ENCODE measurements around the gene ADAMTS8. TPM values are rescaled to one million over a fixed set of nuclear protein-coding genes. Genes with fewer than 3 reads are reported as not detected.
A peak's percentile ranks its signal among the peaks of the same experiment; 100 is the strongest.

The ADAMTS8 gene
- total RNA-seq, 1 donor, result not detected

GRCh38 chr11:130476200-130476921 lies 48.0 kb upstream of the ADAMTS8 start:
- no peaks in the 10 kb centered on the region for H3K27me3 ChIP-seq (ENCODE audit: insufficient read depth, low read length)
- H3K4me3 ChIP-seq (ENCODE audit: insufficient read depth, low read length), result no peak overlapping the region
- DNase-seq (ENCODE audit: insufficient read length, low spot score, missing footprints), result peak; percentile 67
- no peak overlapping the region for H3K4me2 ChIP-seq (ENCODE audit: insufficient read depth, low read length)
- H3K4me1 ChIP-seq (ENCODE audit: insufficient read depth, low read length), result peaks cover 45% of the 10 kb centered on the region
- H3K27ac ChIP-seq (ENCODE audit: low read depth, low read length), result no peak overlapping the region
- no peaks in the 10 kb centered on the region for H4K20me1 ChIP-seq (ENCODE audit: insufficient read depth, low read length)
- H3K36me3 ChIP-seq (ENCODE audit: insufficient read depth, low read length), result no peaks in the 10 kb centered on the region
- no peak for TF ChIP-seq CTCF (IDR thresholded peaks at IDR 0.05; ENCODE audit: extremely low read depth, low read depth, low read length)
- no peaks in the 10 kb centered on the region for H3K79me2 ChIP-seq (ENCODE audit: insufficient read depth, low read length)
- no peaks in the 10 kb centered on the region for H3K9me3 ChIP-seq (ENCODE audit: low read depth, low read length)
- no peak overlapping the region for H2AFZ ChIP-seq (ENCODE audit: low read length)

GRCh38 chr11:130475426-130476053 lies 47.1 kb upstream of the ADAMTS8 start:
- Histone ChIP-seq H4K20me1 (ENCODE audit: insufficient read depth, low read length) (no peaks in the 10 kb centered on the region), H3K27me3 (ENCODE audit: insufficient read depth, low read length) (no peaks in the 10 kb centered on the region), H2AFZ (ENCODE audit: low read length) (no peak overlapping the region), H3K27ac (ENCODE audit: low read depth, low read length) (no peak overlapping the region), H3K36me3 (ENCODE audit: insufficient read depth, low read length) (no peaks in the 10 kb centered on the region), H3K4me2 (ENCODE audit: insufficient read depth, low read length) (no peak overlapping the region), H3K79me2 (ENCODE audit: insufficient read depth, low read length) (no peaks in the 10 kb centered on the region), H3K4me3 (ENCODE audit: insufficient read depth, low read length) (no peak overlapping the region), H3K9me3 (ENCODE audit: low read depth, low read length) (no peaks in the 10 kb centered on the region), H3K4me1 (ENCODE audit: insufficient read depth, low read length) (peaks cover 40% of the 10 kb centered on the region)
- peak; percentile 95 for DNase-seq (ENCODE audit: insufficient read length, low spot score, missing footprints)
- TF ChIP-seq CTCF (IDR thresholded peaks at IDR 0.05; ENCODE audit: extremely low read depth, low read depth, low read length), result no peak

- Histone ChIP-seq H3K79me2 (ENCODE audit: insufficient read depth, low read length) (no peaks in the 10 kb centered on the region), H4K20me1 (ENCODE audit: insufficient read depth, low read length) (no peaks in the 10 kb centered on the region), H3K4me1 (ENCODE audit: insufficient read depth, low read length) (peaks cover 33% of the 10 kb centered on the region), H3K4me3 (ENCODE audit: insufficient read depth, low read length) (no peak overlapping the region), H3K9me3 (ENCODE audit: low read depth, low read length) (no peaks in the 10 kb centered on the region), H3K4me2 (ENCODE audit: insufficient read depth, low read length) (no peak overlapping the region), H3K36me3 (ENCODE audit: insufficient read depth, low read length) (no peaks in the 10 kb centered on the region), H3K27me3 (ENCODE audit: insufficient read depth, low read length) (no peaks in the 10 kb centered on the region), H2AFZ (ENCODE audit: low read length) (no peak overlapping the region), H3K27ac (ENCODE audit: low read depth, low read length) (no peak overlapping the region)
- no peak for TF ChIP-seq CTCF (IDR thresholded peaks at IDR 0.05; ENCODE audit: extremely low read depth, low read depth, low read length)
- DNase-seq (ENCODE audit: insufficient read length, low spot score, missing footprints), result peak; percentile 76
Observed at GRCh38 chr11:130474637-130475400, 46.4 kb upstream of the ADAMTS8 start.

All from osteoblast (primary cell).